GM21447 (cell line): Measurements from ENCODE around the gene CASP1.

Experiments
- ATAC-seq: cut with Tn5 transposase; IDR thresholded peaks from one replicate; pipeline ENCODE4 v1.9.1; 2021; ENCODE audit not compliant: unreplicated experiment

CASP1 gene

DNA sequence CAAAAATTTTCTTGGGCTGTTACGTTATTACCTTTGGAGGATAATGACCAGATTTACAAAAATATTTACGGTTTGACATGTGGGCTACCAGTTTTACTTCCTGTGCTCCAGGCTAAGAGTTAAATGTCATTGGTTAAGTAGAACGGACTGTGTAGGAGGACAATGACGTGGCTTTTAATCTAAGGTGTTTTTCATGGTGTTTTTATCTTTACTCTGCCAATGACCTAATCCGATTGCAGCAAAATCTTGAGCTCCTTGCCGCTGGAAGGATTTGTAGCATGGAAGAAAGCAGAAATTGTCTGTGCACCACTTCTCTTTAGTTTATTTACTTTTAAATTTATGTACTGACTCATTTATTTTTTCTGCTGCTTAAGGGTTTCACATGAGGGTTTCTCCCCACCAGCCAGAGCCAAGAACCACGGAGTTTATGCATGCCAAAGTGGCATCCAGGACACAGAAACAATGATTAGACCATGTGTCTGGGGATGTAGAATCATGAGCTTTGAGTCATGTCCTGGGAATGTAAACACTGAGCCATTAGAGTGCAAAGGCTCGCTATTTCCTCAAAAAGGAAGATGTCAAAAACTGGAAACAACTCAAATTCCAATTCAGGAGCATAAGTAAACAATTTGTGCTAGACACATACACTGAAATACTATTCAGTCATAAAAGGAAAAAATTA, 12.1 kb upstream of the CASP1 start:
- ATAC-seq, result no peak

DNA sequence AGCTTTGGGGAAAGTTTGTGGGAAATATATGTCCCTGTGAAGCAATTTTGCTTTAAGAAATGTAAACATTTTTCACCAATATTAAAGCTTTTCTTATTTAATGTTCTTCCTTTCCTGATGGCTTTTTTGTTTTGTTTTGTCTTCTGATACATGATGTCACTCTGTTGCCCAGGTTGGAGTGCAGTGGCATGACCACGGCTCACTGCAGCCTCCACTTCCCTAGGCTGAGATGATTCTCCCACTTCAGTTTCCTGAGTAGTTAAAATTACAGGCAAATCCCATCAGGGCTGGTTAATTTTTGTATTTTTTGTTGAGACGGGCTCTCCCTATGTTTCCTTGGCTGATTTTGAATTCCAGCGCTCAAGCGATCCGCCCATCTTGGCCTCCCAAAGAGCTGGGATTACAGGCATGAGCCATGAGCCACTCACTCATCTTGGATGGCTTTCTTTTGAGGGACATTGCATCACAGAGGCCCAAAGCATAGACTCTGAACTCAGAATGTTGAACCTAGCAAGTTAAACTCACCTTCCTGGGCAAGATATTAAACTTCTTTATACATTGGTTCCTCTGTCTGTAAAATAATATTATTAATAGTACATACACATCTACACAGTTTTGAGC, 10.8 kb upstream of the CASP1 start:
- ATAC-seq, result no peak

DNA sequence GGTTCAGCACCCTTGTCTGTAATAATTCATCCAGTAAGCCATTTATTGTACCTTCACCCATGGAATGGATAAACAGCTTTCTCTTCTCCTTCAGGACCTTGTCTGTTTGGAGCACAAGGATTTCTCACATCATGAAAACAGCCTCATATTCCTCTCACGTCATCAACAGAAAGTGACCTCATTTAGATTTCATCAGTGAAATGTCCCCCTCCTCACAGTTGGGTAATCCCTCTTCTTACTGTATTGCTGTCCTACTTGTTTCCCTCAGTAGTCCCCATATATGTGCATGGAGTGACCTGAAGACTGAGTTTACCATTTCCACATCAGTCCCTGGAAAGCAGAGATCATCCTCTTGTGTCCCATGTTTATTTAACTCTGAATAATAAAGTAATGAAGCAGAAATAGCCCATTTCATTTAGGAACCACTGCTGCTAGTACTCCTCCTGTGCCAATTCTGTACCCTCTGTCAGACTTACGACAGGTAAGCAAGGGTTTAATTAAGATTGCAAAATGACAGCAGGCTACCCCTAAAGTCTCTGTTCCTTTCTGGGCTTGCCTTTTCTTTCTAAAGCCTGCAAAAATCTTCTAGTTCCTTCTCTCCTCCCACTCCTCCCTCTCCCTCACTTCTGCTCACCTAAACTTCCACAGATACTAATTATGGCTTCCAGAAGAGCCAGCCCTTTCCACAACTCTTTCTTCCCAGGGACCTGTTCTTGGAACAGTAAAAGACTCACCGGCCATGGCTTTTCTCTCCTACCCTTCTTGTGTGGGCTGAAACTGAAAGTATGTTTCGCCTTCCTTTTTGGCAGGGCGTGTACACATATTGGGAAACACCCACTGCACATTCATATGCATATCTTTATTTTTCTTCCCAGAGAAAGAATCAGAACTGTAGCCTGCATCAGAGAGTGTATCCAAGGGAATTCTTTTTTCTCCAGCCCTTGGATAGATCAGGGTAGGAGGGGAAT, 9.9 kb upstream of the CASP1 start, which contains the start of gene CARD16:
Gene CARD16 (minus strand): TSS at position 779 of the 968 bp plus-strand sequence. CDS start 38 bp downstream, at position 741.
- ATAC-seq, result peak; percentile 99

DNA sequence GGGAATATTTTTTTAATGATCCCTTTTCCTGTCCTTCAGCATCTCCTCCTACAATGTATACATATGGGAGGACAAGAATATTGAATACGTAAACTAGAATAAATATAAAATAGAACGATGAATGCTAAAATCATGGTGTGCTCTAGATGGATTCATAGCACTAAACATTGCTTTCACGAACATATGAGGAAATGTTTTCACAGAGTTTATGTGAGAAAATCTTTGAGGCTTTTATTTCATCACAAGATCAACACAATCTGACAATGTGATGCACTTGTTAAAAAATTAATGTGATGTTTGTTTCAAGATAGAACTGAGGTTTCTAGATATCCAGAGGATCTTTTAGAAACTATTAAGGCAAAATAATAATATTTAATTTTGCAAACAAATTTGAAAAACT, 7.2 kb upstream of the CASP1 start:
- ATAC-seq, result no peak

DNA sequence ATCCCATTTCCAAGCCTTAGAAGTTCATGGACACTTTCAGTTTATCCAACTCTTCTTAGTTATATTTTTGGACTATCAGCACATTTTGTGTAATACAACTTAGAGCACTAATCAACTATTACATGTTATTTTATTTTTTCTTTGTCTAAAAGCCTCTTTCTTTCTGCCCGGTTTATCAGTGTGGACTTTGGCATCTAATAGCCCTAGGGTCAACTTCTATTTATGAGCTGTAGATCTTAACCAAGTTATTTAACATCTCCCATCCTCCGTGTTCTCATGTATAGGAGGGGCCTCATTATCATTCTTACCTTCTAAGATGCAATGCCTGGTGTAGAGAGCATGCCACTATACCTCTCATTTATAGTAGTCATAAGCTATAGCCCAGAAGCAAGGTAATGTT, 5.8 kb upstream of the CASP1 start:
- ATAC-seq, result no peak

DNA sequence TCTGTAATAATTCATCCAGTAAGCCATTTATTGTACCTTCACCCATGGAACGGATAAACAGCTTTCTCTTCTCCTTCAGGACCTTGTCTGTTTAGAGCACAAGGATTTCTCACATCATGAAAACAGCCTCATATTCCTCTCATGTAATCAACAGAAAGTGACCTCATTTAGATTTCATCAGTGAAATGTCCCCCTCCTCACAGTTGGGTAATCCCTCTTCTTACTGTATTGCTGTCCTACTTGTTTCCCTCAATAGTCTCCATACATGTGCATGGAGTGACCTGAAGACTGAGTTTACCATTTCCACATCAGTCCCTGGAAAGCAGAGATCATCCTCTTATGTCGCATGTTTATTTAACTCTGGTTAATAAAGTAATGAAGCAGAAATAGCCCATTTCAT, 556 bp downstream of the CASP1 start:
- ATAC-seq, result peak; percentile 2

DNA sequence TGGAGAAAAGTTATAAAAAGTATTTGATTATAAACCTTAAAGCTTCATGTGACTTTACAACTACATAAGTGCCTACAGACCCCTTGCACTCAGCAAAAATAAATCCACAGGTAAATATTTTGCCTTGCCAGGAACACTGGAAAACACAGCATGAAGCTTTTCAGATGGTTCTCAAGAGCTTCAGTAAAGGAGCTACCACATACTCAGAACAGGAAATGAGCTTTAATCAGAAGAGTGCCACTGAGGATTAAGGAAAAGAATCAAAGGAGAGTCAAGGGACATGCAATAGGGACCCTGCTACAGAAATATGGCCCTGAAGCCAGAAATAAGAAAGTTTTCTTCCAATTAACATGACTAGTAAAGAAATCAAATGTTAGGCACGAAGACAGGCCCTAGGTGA, 1.2 kb downstream of the CASP1 start:
- ATAC-seq, result no peak

DNA sequence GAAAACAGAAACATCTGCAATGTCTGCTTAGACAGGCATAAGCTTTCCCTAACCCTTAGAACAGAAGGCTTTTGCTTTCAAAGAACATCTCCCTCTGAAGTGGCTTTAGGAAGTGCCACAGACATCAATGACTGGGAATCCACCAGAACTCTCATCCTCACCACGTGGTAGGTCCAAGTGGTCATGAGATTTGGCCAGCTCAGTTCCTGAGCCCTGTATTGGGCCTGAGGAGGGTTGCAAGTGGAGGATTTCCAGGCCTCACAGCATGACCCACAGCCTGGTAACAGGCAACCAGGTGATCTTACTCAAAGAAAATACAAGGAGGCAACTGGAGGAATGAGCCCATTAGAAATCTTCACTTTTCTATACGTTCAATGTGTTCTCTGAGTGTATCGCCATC, 1.6 kb downstream of the CASP1 start:
- ATAC-seq, result no peak

DNA sequence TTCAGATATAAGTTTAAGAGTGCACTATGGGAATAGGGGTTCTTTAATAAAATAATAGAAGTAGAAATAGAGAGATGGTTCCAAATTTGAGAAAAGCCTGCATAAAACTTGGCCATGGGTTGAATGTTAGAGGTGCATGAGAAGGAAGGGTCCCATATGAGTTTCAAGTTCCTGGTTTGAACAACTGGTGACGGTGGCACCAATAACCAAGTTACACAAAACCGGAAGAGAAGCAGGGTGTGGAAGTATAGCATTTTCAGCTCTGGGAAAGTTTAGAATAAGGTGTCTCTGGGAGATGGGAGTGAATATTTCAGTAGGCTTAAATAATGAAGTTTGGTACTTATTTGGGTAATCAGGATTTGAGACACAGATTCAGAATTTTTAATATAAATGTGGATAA, 2.4 kb downstream of the CASP1 start:
- no peak for ATAC-seq

DNA sequence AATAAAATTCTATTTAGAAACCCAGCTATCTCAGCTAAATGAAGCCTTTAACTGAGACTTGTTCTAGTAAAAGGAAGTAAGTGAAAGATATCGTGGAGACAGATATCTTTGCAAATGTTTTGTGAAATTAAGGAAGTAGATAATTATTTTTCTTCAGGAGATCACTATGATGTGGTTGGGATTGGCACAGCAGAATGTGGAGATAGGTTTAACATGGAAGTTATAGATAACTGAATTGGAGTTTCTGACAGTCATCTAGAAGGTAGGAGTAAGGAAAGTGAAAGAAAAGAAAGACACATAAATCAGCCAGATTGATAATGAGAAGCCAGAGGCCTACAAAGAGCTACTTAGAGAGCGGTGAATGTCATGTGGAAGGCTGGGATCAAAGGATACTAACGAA, 7.3 kb downstream of the CASP1 start:
- ATAC-seq, result no peak

DNA sequence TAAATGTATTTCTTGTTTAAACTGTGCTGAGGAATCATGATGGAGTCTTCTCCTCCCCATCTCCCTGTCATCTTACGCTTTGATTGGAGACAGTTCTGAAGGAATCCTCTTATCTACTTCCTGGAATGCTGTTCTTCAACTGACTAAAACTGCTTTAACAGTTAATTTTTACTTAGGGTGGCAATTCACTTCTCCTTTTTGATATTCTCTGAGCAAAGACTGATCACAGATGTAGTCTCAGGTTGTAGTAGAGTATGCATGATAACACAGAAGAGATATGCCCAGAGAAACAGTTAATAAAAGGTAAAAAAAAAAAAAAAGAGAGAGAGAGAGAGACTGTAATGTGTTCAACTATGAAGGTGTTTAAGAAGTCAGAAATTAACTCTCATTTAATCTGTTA, 10.6 kb downstream of the CASP1 start:
- no peak for ATAC-seq

DNA sequence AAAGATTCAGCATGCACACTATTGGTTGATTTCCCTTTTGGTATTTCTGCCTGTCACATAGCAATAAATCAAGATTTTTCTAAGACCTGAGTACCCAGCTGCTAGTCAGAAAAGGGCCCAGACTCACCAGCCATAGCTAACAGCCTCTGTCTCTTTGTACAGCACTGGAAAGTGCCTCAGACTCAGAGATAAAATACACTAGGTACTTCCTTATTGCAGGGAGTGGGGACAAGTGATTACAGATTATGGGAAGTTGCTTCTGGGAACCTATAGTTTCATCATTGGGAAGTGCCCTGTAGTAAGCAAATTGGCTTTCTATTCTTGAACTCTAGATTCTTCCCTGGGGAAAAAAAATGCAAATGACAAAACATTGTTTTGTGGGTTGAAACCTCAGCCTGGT, 11.9 kb downstream of the CASP1 start, which contains the start of gene CASP5:
Gene CASP5 (minus strand): TSS at position 166 of the 400 bp plus-strand sequence. CDS start 32 bp downstream, at position 134.
- no peak for ATAC-seq

DNA sequence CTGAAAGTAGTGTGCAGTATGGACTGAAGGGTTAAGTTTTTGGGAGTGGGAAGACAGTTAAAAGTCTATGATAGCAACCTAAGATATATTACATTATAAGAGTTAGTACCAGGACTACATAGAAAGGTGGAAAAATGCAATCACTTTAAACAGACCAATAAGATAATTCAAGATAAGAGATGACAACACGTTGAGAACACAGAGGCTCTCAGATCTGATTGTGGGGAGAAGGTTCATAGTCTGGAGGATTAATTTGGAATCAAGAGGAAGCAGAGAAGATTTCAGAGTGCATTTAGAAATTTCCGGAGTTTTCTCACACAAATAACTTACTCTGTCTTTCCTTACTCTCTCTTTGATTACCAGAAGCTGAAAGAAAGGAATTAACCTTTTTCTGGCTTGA, 12.4 kb downstream of the CASP1 start:
- no peak for ATAC-seq

DNA sequence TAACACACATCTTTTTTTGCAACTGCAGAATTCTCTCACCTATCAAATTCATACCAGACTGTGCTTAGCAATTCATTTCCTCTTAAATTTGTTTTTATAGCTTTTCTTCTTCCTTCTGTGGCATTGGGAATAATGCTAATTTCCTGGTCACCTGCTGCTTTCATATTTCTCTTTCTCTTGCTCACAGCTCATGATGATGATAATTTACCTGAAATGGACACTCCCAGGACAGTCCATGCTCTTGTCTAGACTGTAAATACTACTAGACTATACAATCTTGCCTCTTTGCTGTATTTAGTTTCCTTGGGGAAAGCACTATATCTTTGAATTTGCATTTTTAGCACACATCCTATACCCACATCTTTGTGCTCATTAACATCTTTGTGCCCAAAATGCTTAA, 27.5 kb downstream of the CASP1 start:
- no peak for ATAC-seq

DNA sequence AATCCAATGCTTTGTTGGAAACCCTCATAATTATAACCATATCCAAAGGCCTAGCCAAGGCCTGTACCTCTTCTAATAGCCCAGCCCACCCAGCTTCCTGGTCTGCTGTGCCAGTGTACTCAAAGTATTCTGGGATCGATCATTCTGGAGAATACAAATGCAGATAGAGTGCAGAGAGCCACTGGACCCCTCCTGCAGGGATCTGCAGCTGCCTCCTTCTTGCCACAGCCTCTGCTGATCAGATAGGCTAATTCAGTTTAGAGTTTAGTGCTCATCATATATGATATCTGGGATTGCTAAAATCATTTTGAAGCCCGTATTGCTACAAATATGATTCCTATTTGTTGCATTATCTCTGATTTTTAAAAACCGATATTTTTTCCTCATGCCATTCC, 29.5 kb downstream of the CASP1 start:
- ATAC-seq, result no peak

DNA sequence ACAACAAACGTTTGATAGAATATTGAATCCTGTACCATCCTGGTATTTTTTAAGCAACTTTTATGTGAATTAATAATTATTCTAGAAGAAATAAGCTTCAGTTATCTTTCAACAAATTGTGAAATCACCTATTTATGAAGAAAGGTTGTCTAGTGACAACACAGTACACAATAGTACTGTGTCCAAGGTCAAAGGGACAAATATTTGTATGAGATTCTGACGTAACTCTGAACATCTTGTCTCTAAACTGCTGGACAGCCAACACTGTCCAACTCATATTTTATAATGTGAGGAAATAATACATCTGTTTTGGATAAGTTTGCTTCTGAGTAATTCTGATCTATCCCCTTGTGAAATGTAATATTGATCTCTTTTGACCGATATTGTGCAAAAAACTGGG, 30.9 kb downstream of the CASP1 start:
- no peak for ATAC-seq

DNA sequence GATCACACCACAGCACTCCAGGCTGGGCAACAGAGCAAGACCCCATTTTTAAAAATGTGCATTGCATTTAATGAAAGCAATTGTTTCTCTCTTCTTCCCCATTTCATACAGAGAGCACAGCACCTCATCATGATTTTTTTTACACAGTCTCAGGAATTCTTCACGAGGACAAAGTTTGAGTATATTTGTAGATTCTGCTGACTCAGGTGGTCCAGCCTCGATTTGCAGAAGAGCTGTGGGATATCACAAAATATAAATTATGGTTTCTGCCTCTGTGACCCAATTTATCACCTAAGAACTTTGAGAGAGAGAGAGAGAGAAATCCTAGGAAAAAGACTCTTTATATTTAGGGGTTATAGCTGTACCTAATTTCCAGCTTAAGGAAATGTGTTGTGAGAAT, 31.8 kb downstream of the CASP1 start:
- ATAC-seq, result no peak

DNA sequence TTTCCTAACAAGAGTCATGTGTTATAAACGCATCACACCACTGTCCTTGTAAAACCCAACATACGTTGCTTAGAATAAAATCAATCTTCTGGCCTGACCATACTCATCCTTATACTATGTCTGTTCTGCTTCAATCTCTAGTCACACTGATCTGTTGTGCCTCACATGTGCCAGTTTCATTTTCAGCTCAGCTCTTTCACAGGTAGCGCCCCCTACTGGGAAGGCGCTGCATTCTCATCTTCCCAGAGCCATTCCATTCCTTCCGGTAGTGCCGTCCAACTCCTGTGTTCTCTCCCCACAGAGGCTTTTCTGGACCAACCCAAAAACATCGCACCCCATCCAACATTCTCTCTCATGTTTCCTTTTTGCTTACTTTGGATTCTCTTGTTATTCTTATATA, 34.1 kb downstream of the CASP1 start:
- ATAC-seq, result peak; percentile 92

DNA sequence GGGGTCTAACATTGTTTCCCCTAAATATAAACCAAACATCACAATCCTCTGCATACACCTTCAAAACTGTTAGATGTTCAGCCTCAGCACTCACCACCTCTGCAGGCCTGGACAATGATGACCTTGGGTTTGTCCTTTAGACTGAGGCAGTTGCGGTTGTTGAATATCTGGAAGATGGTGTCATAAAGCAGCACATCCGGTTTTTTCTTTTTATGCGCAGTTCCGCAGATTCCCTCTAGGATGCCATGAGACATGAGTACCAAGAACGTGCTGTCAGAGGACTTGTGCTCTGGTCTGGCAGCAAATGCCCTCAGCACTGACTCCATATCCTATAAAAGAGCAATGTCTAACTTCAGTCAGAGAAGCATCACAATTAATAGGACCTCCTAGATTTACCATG, 34.8 kb downstream of the CASP1 start:
- no peak for ATAC-seq

DNA sequence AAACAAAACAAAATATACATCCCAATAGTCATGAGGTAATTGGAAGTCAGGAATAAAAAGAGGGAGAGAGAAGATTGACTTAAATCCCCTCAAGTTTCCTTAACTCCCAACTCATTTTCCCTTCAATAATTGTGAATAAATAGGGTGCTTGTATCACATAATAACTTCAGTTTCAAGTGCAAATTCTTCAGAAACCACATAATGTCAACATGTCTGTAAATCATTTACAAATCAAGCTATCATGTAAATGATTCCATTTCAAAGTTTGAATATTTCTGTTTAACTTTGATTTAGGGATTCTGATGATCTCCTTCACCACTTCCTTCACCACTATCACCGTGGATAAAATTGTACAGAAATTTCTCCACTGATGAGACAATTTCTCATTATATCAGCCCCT, 35.2 kb downstream of the CASP1 start:
- ATAC-seq, result no peak

DNA sequence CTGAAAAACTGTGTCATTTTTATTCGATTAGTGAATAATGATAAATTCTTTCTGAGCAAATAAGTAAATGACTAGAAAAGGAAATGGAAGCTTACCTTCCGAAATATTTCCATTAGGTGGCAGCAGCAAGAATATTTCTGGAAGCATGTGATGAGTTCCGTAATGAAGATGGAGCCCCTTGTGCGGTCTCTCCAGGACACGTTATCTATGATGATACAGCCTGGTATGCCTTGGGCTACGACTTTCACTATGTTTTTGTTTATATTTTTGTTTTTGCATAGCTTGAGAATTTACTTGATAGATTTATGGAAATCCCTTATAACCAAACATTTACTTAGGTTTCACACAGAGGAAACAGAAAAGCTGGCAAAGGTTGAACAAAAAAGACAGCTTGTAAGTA, 37.7 kb downstream of the CASP1 start:
- ATAC-seq, result no peak

DNA sequence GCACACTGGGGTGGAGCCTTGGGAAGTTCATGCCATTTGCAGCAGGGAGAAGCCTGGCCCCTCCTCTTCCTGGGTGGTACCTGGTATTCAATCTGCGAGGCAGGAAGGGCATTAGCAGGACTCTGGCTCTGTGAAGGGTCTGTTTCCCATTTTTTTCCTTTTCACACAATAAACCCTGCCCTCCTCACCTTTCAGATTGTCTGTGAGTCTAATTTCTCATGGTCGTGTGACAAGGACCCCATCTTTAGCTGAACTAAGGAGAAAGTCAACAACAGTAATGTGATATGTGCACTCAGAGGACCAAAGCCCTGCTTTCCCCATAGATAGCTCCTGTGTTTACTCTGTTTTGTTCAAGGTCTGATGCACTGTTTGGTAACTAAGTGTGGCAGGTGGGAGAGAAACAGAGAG, 39.9 kb downstream of the CASP1 start:
- no peak for ATAC-seq
